Astrocyte of the cerebellum (primary cell): Measurements from ENCODE around the gene COQ8A.

Source experiments
- DNase-seq: peaks from one replicate; pipeline ENCODE4 v3.0.0-alpha.2; 2011; ENCODE audit warnings: low read depth
- H3K4me3 ChIP-seq: 2 replicates; pipeline ENCODE4 v1.5.1; 2011; ENCODE audit warnings: mild to moderate bottlenecking, low read depth, low read length, moderate library complexity
- CTCF ChIP-seq: IDR thresholded peaks from 2 replicates; pipeline ENCODE4 v1.5.1; 2012; ENCODE audit warnings: low read length, low read depth, moderate library complexity, mild to moderate bottlenecking; ENCODE audit errors: missing control alignments
- in situ Hi-C: cut with HindIII; loops from 2 replicates; pipeline ENCODE4 v1.10.0; 2017; ENCODE audit warnings: low sequenced_read_pairs

Gene COQ8A

DNA sequence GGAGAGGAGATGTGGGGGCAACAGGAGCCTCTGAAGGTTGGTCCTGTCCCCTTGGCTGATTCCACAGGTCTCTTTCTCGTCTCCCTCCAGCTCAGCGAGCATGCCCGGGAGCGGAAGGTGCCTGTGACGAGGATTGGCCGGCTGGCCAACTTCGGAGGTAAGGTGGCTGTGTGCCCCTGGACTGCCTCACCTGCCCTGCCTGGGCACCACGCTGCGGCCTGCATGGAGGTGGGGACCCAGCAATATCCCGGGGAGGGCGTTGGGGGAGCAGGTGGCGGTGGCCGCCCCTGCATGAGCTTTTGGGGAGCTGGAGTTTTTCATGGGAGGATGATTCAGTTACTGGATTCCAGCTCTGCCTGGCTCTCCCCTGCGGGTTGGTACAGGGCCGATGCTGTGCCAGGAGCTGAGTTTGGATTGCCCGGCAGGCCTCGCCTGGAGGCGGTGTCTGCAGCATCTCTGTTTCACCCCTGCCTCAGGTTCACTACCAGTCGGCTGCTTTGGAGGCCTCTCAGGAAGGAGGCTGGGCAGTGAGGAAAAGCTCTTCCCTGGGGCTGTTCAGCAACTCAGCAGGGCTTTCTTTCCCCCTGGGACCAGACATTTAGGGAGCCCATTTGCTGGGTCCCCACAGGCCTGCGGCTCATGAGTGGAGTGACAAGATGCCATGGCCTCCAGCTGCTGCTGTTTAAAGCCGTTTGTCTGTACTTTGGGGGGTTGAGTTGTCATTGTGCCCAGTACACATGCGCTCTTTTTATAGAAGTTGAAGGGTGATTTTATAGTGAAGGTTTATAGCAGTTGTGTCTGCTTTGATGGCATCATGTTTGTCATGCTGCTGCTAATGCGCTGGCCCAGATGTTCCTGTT lies 25.7 kb downstream of the COQ8A start:
- DNase-seq, result no peak

DNA sequence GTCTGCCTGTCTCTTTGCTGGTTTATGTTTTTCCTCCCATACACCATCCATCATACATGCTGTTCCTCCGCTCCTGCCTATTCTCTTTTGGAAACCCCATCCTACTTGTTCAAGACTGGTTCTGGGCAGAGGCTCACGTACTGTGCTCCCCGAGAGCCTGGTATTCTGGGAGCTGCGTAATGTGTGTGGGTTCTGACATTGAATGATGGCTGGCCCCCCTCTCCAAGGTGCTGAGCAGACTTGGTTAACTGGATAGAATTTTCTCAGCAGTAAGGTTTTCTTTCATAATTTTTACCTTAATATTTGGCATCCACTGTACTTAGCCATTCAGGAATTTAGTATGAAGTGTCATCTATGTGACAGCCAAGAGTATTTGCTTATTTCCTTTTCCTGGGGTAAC lies 26.6 kb downstream of the COQ8A start:
- in situ Hi-C loops, result no loop called here
- no peak for TF ChIP-seq CTCF
- DNase-seq, result no peak
- no peak overlapping the region for H3K4me3 ChIP-seq

More for the DNA sequence above, 25.7 kb downstream of the COQ8A start:
- in situ Hi-C loops, result no loop called here
- H3K4me3 ChIP-seq, result no peak overlapping the region
- TF ChIP-seq CTCF, result no peak

DNA sequence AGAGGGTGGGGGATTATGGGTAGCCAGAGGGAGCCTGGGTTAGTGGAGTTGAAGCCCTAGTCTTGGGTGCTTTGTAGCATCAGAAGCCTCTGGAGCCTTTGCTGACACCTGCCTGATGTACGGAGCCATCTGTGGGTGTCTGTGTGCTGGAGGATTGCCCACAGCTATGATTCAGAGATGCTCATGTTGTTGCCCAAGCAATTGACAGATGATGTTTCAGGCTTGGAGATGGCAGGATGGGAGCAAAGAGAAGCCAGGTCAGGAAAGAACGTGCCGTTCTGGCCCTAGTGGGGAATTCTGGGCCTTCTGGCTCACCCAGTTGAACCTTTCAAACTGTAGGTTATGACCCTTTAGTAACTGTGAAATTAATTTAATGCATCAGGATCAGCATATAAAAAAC lies 27.6 kb downstream of the COQ8A start:
- TF ChIP-seq CTCF, result no peak
- H3K4me3 ChIP-seq, result no peak overlapping the region
- in situ Hi-C loops, result no loop called here
- no peak for DNase-seq

DNA sequence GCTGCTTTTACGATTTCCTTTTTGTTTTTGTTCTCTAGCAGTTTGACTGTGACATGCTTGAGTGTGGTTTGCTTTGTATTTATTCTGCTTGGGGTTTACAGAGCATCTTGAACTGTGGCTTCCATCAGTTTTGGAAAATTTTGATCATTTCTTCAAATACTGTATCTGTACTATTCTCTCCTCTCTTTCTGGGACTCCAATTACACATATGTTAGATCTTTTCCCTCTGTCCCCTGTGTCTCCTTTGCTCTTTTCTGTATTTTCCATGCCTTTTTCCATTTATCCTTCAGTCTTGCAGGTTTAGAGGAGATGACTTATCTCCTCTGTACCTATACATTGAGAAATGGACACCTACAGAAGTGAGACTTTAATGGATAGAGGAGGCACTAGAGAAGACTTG lies 31.7 kb downstream of the COQ8A start:
- TF ChIP-seq CTCF, result no peak
- DNase-seq, result no peak
- in situ Hi-C loops, result no loop called here
- no peak overlapping the region for H3K4me3 ChIP-seq

DNA sequence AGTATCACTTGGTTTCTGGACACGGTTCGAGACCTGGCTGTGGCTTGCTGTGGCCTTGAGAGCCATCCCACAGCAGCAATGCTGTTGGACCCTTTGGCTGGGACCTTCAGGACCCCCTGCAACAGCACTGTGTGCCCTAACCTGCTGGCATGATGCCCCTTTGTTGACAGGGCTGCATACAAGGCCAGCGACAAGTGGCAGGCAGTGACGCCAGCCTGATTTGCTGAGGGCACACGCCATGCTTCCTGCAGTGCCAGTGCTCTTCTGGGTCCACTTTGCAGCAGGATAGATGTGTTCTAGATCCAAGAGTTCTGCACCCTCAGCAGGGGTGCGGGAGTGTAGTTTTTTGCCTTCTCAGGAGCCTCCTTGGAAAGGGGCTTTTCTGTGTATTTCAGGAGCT lies 32.8 kb downstream of the COQ8A start:
- DNase-seq, result no peak
- H3K4me3 ChIP-seq, result no peak overlapping the region
- no peak for TF ChIP-seq CTCF
- in situ Hi-C loops, result no loop called here

GRCh38 chr1:226973371-226973897 lies 33.3 kb downstream of the COQ8A start:
- no peak overlapping the region for H3K4me3 ChIP-seq
- no peak for DNase-seq
- TF ChIP-seq CTCF, result no peak
- in situ Hi-C loops, result no loop called here
